HepG2 (cell line): ENCODE data around the gene EXTL1. TPM values are rescaled to one million over a fixed set of nuclear protein-coding genes. Genes with fewer than 3 reads are reported as not detected.

ENCODE experiments used
- CCDC6 ChIP-seq: sonication (generic); formaldehyde crosslinking; IDR thresholded peaks from 2 replicates; pipeline ENCODE4 v1.8.1; 2022; ENCODE audit warnings: mild to moderate bottlenecking, missing genetic modification reagents, moderate library complexity
- ELF3 ChIP-seq: IDR thresholded peaks from 2 replicates; pipeline ENCODE4 v1.6.1; 2016; ENCODE audit warnings: missing genetic modification reagents, missing compliant biosample characterization
- HNF4G ChIP-seq, 2 experiments: sonication (generic) in 1 of 2; formaldehyde crosslinking in 1 of 2; IDR thresholded peaks; 2 replicates each; pipeline versions ENCODE4 v1.4.0 to v1.6.1; 2011 to 2020; ENCODE audit warnings: borderline replicate concordance in 2 of 2, low read depth in 2 of 2, mild to moderate bottlenecking in 2 of 2, low read length in 1 of 2, missing genetic modification reagents in 1 of 2, moderate library complexity in 1 of 2
- IRF2 ChIP-seq: IDR thresholded peaks from 2 replicates; pipeline ENCODE4 v1.6.1; 2018; ENCODE audit warnings: missing genetic modification reagents, missing compliant biosample characterization
- JUND ChIP-seq: sonication (generic); formaldehyde crosslinking; IDR thresholded peaks from 2 replicates; pipeline ENCODE4 v1.8.0; 2022; ENCODE audit warnings: mild to moderate bottlenecking, missing genetic modification reagents
- KDM2A ChIP-seq: sonication (generic); formaldehyde crosslinking; IDR thresholded peaks from 2 replicates; pipeline ENCODE4 v1.4.0; 2020; ENCODE audit warnings: low read depth, missing genetic modification reagents, borderline replicate concordance
- MIER3 ChIP-seq: IDR thresholded peaks from 2 replicates; pipeline ENCODE4 v1.6.1; 2016; ENCODE audit warnings: missing compliant biosample characterization, borderline replicate concordance
- MLLT10 ChIP-seq: sonication (generic); formaldehyde crosslinking; IDR thresholded peaks from 2 replicates; pipeline ENCODE4 v1.4.0; 2020; ENCODE audit warnings: missing genetic modification reagents
- MTA1 ChIP-seq: sonication (generic); formaldehyde crosslinking; IDR thresholded peaks from 2 replicates; pipeline ENCODE4 v1.4.0; 2020; ENCODE audit warnings: missing genetic modification reagents, mild to moderate bottlenecking, borderline replicate concordance
- NR2C2 ChIP-seq: sonication (generic); formaldehyde crosslinking; IDR thresholded peaks from 2 replicates; pipeline ENCODE4 v1.4.0; 2020; ENCODE audit warnings: missing genetic modification reagents, mild to moderate bottlenecking, moderate library complexity, borderline replicate concordance
- PRDM15 ChIP-seq: sonication (generic); formaldehyde crosslinking; IDR thresholded peaks from 2 replicates; pipeline ENCODE4 v1.4.0; 2020; ENCODE audit warnings: missing genetic modification reagents
- RFXAP ChIP-seq: sonication (generic); formaldehyde crosslinking; IDR thresholded peaks from 2 replicates; pipeline ENCODE4 v1.4.0; 2020; ENCODE audit warnings: missing genetic modification reagents, borderline replicate concordance
- SAP130 ChIP-seq: IDR thresholded peaks from 2 replicates; pipeline ENCODE4 v1.6.1; 2016; ENCODE audit warnings: low read depth
- SNAPC5 ChIP-seq: sonication (generic); formaldehyde crosslinking; IDR thresholded peaks from 2 replicates; pipeline ENCODE4 v1.8.1; 2023; ENCODE audit warnings: mild to moderate bottlenecking, missing genetic modification reagents, borderline replicate concordance
- TFDP2 ChIP-seq: sonication (generic); formaldehyde crosslinking; IDR thresholded peaks from 2 replicates; pipeline ENCODE4 v1.4.0; 2020; ENCODE audit warnings: missing genetic modification reagents
- THAP11 ChIP-seq: IDR thresholded peaks from 2 replicates; pipeline ENCODE4 v1.6.1; 2016; ENCODE audit warnings: missing biosample characterization, missing genetic modification reagents
- THAP8 ChIP-seq: sonication (generic); formaldehyde crosslinking; IDR thresholded peaks from 2 replicates; pipeline ENCODE4 v1.5.1; 2020; ENCODE audit warnings: missing genetic modification reagents, mild to moderate bottlenecking, borderline replicate concordance
- ZBTB37 ChIP-seq: sonication (generic); formaldehyde crosslinking; IDR thresholded peaks from 2 replicates; pipeline ENCODE4 v1.4.0; 2020; ENCODE audit warnings: mild to moderate bottlenecking, missing genetic modification reagents
- ZFY ChIP-seq: sonication (generic); formaldehyde crosslinking; IDR thresholded peaks from 2 replicates; pipeline ENCODE4 v1.4.0; 2020; ENCODE audit warnings: missing genetic modification reagents
- ZNF207 ChIP-seq: fragments of 450-650 bp; IDR thresholded peaks from 2 replicates; pipeline ENCODE4 v1.6.1; 2016; ENCODE audit warnings: antibody characterized with exemption, borderline replicate concordance
- ZNF335 ChIP-seq: sonication (generic); formaldehyde crosslinking; IDR thresholded peaks from 2 replicates; pipeline ENCODE4 v1.4.0; 2020; ENCODE audit warnings: missing genetic modification reagents
- ZNF709 ChIP-seq: sonication (generic); formaldehyde crosslinking; IDR thresholded peaks from 2 replicates; pipeline ENCODE4 v1.5.0; 2020; ENCODE audit warnings: mild to moderate bottlenecking, missing genetic modification reagents
- polyA plus RNA-seq, 8 experiments: library from polyadenylated mRNA; depleted of rRNA in 3 of 8; stranded (reverse) in 7 of 8; unstranded in 1 of 8; fragments of >200 nt; fragmentation: Illumina TruSeq in 4 of 8; extraction: Trizol in 4 of 8; gene quantifications; 2 replicates each; pipeline versions ENCODE4 v1.2.1 to v1.2.3, GENCODE V29; 2011 to 2016; ENCODE audit warnings: low read depth in 4 of 8, missing spikeins in 1 of 8, mixed read lengths in 1 of 8; ENCODE audit not compliant: insufficient read depth in 1 of 8
- total RNA-seq, 5 experiments: library from RNA; depleted of rRNA; stranded (reverse); fragments of >200 nt; fragmentation: Illumina TruSeq; extraction: Trizol; gene quantifications; 2 replicates each; pipeline ENCODE4 v1.2.3, GENCODE V29; 2016; ENCODE audit warnings: low read depth in 1 of 5

EXTL1 gene
- total and polyA plus RNA-seq, 2 of the 13 experiments (the other 11 are each of a cell fraction or from before 2014, with no cell fraction given), result 0.35 to 1.0 TPM

- TF ChIP-seq TFDP2 (CRISPR knock-in tag) (peak; percentile 62), ZBTB37 (0 out of 2 replicates have a peak, but pooled peaks have one; percentile 16), ELF3 (CRISPR knock-in tag) (0 out of 2 replicates have a peak, but pooled peaks have one; percentile 27), THAP11 (CRISPR knock-in tag) (peak; percentile 43), CCDC6 (CRISPR knock-in tag) (no peak; the same call in 1 of the 2 replicates), SAP130 (CRISPR knock-in tag) (peak; percentile 60), MIER3 (CRISPR knock-in tag) (peak; percentile 7; the same call in 1 of the 2 replicates), MLLT10 (CRISPR knock-in tag) (no peak), IRF2 (CRISPR knock-in tag) (peak; percentile 8; the same call in 1 of the 2 replicates), MTA1 (peak; percentile 47; the same call in 1 of the 2 replicates), KDM2A (CRISPR knock-in tag) (peak; percentile 76; the same call in 1 of the 2 replicates), ZNF335 (CRISPR knock-in tag) (no peak; the same call in 1 of the 2 replicates), HNF4G (IDR thresholded peaks at IDR 0.05; ENCODE audit: borderline replicate concordance, low read depth, low read length) (no peak), HNF4G (CRISPR knock-in tag; IDR thresholded peaks at IDR 0.05; ENCODE audit: borderline replicate concordance, low read depth) (no peak), ZNF709 (peak; percentile 81; the same call in 1 of the 2 replicates), RFXAP (CRISPR knock-in tag) (peak; percentile 90), THAP8 (CRISPR knock-in tag) (no peak), ZNF207 (no peak), JUND (CRISPR knock-in tag) (no peak), SNAPC5 (CRISPR knock-in tag) (no peak; the same call in 1 of the 2 replicates), PRDM15 (CRISPR knock-in tag) (no peak), ZFY (CRISPR knock-in tag) (peak; percentile 78), NR2C2 (peak; percentile 18; the same call in 1 of the 2 replicates)
Measured at GRCh38 chr1:26035203-26035958, 13.8 kb downstream of the EXTL1 start (continued).
